Spleen (tissue), 7 donors: ENCODE measurements around the gene DPYSL3.

Experiments
- POLR2A ChIP-seq, 3 donors: fragments of 450-650 bp; IDR thresholded peaks; one replicate each; pipeline ENCODE4 v1.5.1; 2017; ENCODE audit warnings: antibody characterized with exemption in 3 of 3, mild to moderate bottlenecking in 1 of 3
- POLR2AphosphoS5 ChIP-seq, 3 donors: sonication (generic); formaldehyde crosslinking; IDR thresholded peaks; one replicate each; pipeline ENCODE4 v1.5.1; 2017; ENCODE audit warnings: antibody characterized with exemption in 3 of 3
- TF ChIP-seq, protein P1 (sequence below), 11 experiments: fragments of 200-600 bp in 7 of 11; fragments of 450-650 bp in 4 of 11; sonication (generic) in 4 of 11; IDR thresholded peaks in 8 of 11; conservative IDR thresholded peaks in 3 of 11; 1 replicate in 7 of 11; 2 replicates in 4 of 11; pipeline versions ENCODE4 v1.4.0 to v1.8.0; 2016 to 2021; ENCODE audit warnings: antibody characterized with exemption in 11 of 11, inconsistent platforms in 4 of 11, mild to moderate bottlenecking in 1 of 11
- donor health status: DM: no; HTN: no; CAD: no; lungs with moderate emphysema.
- donor health status: DM: no; HTN: no; CAD: no.
- donor health status: DM: no; HTN: no; CAD: no.

DNA sequence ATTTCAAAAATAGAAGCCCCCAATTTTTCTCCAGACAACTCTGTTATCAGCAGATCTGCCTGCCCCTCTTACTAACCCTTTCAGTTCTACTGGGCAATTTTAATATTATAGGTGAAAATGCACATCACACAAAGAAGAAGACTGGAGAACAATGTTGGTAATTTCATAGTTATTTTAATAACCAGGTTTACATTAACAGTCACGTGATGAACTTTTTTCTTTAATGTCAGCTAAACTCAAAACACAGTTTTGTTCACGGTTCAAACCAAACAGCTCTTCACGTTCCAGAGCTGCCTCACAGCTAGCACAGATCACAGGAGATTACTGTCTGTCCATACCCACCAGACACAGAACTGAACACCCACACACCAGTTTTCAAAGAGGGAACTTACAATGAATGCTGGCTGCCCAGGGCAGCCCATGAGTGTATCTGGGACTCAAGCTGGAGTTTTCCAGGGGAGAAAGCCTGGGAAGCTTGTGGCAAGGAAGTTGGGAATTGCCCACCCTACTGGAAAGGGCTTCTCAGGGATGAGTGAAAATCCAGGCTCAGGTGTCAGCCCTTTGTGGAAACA lies 119.1 kb downstream of the DPYSL3 start:
- TF ChIP-seq, protein P1, sequence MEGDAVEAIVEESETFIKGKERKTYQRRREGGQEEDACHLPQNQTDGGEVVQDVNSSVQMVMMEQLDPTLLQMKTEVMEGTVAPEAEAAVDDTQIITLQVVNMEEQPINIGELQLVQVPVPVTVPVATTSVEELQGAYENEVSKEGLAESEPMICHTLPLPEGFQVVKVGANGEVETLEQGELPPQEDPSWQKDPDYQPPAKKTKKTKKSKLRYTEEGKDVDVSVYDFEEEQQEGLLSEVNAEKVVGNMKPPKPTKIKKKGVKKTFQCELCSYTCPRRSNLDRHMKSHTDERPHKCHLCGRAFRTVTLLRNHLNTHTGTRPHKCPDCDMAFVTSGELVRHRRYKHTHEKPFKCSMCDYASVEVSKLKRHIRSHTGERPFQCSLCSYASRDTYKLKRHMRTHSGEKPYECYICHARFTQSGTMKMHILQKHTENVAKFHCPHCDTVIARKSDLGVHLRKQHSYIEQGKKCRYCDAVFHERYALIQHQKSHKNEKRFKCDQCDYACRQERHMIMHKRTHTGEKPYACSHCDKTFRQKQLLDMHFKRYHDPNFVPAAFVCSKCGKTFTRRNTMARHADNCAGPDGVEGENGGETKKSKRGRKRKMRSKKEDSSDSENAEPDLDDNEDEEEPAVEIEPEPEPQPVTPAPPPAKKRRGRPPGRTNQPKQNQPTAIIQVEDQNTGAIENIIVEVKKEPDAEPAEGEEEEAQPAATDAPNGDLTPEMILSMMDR (IDR thresholded peaks at IDR 0.05 in 8 of 11, conservative IDR thresholded peaks at IDR 0.05 in 3 of 11) = no peak
- TF ChIP-seq POLR2A (IDR thresholded peaks at IDR 0.05) (no peak), POLR2AphosphoS5 (IDR thresholded peaks at IDR 0.05) (no peak)
